Epithelial cell of proximal tubule (primary cell): ENCODE measurements around the gene TCEAL4. TPM values are rescaled to one million over a fixed set of nuclear protein-coding genes. Genes with fewer than 3 reads are reported as not detected.

Source experiments
- DNase-seq: peaks from one replicate; pipeline ENCODE4 v3.0.0-alpha.2; 2011; ENCODE audit warnings: low read depth
- H3K4me3 ChIP-seq: 2 replicates; pipeline ENCODE4 v1.5.1; 2011; ENCODE audit warnings: low read depth, mild to moderate bottlenecking, low read length
- total RNA-seq: library from RNA; depleted of rRNA; stranded (reverse); fragments of >200 nt; gene quantifications from 2 replicates; pipeline ENCODE4 v1.2.3, GENCODE V29; 2015
- TF ChIP-seq, protein P1 (sequence below): conservative IDR thresholded peaks from 2 replicates; pipeline ENCODE4 v1.5.1; 2012; ENCODE audit warnings: low read depth, mild to moderate bottlenecking, low read length

Gene TCEAL4
- total RNA-seq, 1 donor from 2014 or later, result 39.4 TPM

DNA sequence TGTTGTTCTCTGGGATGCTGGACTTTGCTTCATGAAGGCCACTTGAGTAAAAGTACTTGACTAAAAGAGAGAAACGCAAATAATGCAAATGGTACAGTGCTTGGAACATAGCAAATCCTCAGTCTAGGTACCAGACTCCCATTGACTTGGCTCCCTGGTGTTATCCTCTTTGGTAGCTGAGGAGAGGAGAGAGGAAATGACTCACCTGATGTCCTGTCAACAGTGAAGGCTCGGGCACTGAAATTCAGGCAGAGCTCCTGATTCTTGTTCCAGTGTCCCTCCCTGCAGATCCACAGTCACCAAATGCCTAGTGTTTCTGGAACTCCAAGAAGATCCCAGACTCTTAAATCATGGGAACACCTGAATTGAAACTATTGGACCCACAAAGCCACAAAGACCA lies 22.5 kb upstream of the TCEAL4 start:
- no peak overlapping the region for H3K4me3 ChIP-seq
- no peak for DNase-seq
- TF ChIP-seq, protein P1, sequence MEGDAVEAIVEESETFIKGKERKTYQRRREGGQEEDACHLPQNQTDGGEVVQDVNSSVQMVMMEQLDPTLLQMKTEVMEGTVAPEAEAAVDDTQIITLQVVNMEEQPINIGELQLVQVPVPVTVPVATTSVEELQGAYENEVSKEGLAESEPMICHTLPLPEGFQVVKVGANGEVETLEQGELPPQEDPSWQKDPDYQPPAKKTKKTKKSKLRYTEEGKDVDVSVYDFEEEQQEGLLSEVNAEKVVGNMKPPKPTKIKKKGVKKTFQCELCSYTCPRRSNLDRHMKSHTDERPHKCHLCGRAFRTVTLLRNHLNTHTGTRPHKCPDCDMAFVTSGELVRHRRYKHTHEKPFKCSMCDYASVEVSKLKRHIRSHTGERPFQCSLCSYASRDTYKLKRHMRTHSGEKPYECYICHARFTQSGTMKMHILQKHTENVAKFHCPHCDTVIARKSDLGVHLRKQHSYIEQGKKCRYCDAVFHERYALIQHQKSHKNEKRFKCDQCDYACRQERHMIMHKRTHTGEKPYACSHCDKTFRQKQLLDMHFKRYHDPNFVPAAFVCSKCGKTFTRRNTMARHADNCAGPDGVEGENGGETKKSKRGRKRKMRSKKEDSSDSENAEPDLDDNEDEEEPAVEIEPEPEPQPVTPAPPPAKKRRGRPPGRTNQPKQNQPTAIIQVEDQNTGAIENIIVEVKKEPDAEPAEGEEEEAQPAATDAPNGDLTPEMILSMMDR, result no peak

DNA sequence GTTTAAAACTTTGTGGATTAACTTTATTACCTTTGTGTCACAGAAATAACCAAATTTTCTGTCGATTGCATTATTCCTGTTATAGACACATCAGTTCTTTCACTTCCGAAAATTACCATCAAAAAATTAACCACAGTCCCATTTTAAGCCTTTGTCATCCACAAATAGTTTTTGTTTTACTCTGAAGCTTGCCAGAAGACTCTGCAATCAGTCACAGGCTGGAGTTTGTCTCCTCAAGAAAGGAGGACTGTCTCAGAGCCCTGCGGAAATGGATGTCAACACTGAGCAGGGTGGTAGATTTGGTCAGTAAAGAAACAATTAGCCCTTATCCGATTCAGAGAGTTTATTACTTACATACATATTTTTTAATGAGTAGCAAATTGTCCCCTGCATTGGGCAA lies 20.1 kb upstream of the TCEAL4 start:
- TF ChIP-seq, protein P1, result no peak
- H3K4me3 ChIP-seq, result no peak overlapping the region
- no peak for DNase-seq

DNA sequence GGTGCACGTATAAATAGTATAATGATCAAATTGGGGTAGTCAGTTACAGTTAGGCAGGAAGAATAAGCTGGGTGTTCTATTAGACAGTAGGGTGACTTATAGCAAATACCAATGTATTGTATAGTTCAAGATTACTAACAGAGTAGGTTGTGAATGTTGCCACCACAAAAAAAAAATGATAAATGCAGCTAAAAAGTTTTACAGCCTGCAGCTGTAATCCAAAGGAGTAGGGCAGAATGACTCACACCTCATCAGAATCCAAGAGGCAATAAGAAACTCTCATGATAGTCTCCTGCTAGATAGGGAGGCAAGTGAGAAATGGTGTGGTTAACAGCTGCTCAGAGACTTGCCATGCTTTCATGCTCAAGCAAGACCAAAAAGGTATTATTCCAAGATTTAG lies 19.6 kb upstream of the TCEAL4 start:
- no peak overlapping the region for H3K4me3 ChIP-seq
- TF ChIP-seq, protein P1, result no peak
- no peak for DNase-seq

DNA sequence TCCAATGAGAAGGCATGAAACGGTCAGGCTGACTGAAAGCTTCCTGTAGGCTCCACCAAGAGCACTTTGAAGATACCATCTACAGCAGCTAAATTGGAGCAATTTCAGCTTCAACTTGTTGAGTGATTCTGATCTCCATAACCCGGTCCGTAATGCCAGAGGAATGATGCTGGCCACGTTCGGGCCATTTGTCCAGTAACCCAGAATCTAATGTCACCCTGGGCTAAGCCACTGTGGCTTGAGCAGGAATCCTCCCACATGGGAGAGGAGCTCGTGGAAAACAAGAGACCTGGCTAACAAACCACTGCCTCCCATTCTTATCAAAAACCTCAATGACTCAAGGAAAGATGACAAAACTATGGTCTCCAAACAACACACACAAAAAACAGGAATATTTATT lies 14.2 kb upstream of the TCEAL4 start:
- H3K4me3 ChIP-seq, result no peak overlapping the region
- TF ChIP-seq, protein P1, result no peak
- no peak for DNase-seq

DNA sequence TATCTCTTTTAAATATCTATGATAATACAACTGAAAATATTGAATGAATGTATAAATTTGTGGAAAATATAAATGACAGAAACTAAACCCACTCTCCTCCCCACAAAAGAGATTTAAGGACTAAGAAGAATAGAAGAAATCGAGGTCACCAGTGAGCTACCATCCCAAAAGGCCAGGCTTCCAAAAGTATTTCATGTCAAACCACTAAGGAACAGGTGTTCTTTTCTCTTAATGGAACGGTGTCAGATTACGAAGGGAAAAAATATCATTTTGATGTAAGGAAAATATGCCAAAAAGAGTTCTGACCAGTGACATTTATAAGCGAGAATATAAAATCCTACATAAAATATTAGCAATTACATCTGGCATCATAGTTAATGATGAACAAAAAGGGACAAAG lies 13.6 kb upstream of the TCEAL4 start:
- TF ChIP-seq, protein P1, result no peak
- no peak for DNase-seq
- H3K4me3 ChIP-seq, result no peak overlapping the region

DNA sequence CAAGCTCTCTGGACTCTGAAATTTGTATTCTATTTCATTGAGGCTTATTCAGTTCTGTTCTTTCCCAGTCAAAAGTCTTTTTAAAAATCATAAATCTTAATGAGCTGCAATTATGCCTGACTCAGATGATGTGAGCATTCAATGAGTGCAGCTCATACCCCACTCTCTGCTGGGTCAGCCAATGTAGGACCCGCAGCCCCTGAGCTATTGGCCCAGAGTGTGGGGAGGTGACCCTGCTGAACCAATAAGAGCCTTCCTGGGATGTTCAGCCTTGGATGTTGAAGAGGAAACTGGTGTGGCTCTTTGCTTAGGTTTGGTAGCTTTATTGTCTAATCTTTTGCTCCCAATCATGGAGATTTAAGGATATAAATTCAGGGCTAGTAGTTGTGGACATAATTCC lies 12.1 kb upstream of the TCEAL4 start:
- TF ChIP-seq, protein P1, result no peak

DNA sequence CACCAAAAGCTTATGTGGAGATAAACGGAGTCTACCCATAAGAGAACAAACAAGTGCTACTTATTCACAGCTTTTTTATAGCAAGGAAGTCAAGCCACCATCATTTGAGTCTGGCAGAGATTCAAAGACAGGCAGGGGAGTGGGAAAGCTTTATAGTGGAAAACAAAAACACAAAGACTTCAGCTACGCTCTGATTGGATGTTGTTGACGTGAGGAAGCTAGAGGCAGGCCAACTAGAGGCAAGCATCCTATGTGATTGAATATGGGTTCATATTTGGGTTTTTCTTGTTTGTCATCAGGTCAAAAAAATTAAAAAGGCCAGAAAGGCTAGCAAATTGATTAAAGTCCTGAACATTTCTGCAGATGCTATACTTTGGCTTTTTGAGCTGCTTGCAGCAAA lies 719 bp upstream of the TCEAL4 start:
- H3K4me3 ChIP-seq, result no peak overlapping the region
- DNase-seq, result no peak
- TF ChIP-seq, protein P1, result no peak

More for the DNA sequence above, 12.1 kb upstream of the TCEAL4 start:
- DNase-seq, result no peak
- H3K4me3 ChIP-seq, result no peak overlapping the region
